HG03045 (cell line): Measurements from ENCODE around the gene DNAJB6.

Source experiments
- ATAC-seq: cut with Tn5 transposase; IDR thresholded peaks from one replicate; pipeline ENCODE4 v1.9.1; 2021; ENCODE audit warnings: mild to moderate bottlenecking, moderate library complexity; ENCODE audit not compliant: unreplicated experiment

Gene DNAJB6

GRCh38 chr7:157425137-157425731 lies 88.4 kb downstream of the DNAJB6 start:
- no peak for ATAC-seq

GRCh38 chr7:157425761-157426160 lies 89.0 kb downstream of the DNAJB6 start:
- ATAC-seq: no peak

GRCh38 chr7:157426463-157427301 lies 89.9 kb downstream of the DNAJB6 start:
- no peak for ATAC-seq

- ATAC-seq: no peak
These were observed 91.2 kb downstream of the DNAJB6 start for GRCh38 chr7:157427811-157428553.

- ATAC-seq: no peak
These were observed 91.7 kb downstream of the DNAJB6 start for GRCh38 chr7:157428554-157428945.

- ATAC-seq: no peak
These were observed 92.3 kb downstream of the DNAJB6 start for GRCh38 chr7:157429001-157429679.

- ATAC-seq: no peak
These were observed 92.9 kb downstream of the DNAJB6 start for GRCh38 chr7:157429680-157430224.

- ATAC-seq: no peak
These were observed 93.9 kb downstream of the DNAJB6 start for GRCh38 chr7:157430721-157431120.

GRCh38 chr7:157431173-157431950 lies 94.6 kb downstream of the DNAJB6 start:
- no peak for ATAC-seq

GRCh38 chr7:157431951-157432540 lies 95.2 kb downstream of the DNAJB6 start:
- no peak for ATAC-seq

- ATAC-seq: no peak
These were observed 95.7 kb downstream of the DNAJB6 start for GRCh38 chr7:157432541-157432956.

- ATAC-seq: no peak
These were observed 96.3 kb downstream of the DNAJB6 start for GRCh38 chr7:157432957-157433576.

GRCh38 chr7:157433628-157434027 lies 96.8 kb downstream of the DNAJB6 start:
- no peak for ATAC-seq

GRCh38 chr7:157434231-157434630 lies 97.4 kb downstream of the DNAJB6 start:
- no peak for ATAC-seq

- ATAC-seq: no peak
These were observed 97.9 kb downstream of the DNAJB6 start for GRCh38 chr7:157434701-157435100.

- no peak for ATAC-seq
These were observed 99.3 kb downstream of the DNAJB6 start for GRCh38 chr7:157436076-157436475.

- ATAC-seq: no peak
These were observed 100.1 kb downstream of the DNAJB6 start for GRCh38 chr7:157436763-157437480.

- ATAC-seq: no peak
These were observed 100.8 kb downstream of the DNAJB6 start for GRCh38 chr7:157437519-157438061.
